Coronary artery (tissue), 2 donors: ENCODE measurements around the gene TLR5.

ENCODE experiments used
- DNase-seq: peaks from one replicate; pipeline ENCODE4 v3.0.0-alpha.2; 2017; ENCODE audit warnings: low spot score
- H3K27ac ChIP-seq, 2 donors: fragments of 200-600 bp; sonication (generic); one replicate each; pipeline ENCODE4 v1.5.1; 2016 to 2019
- H3K4me3 ChIP-seq: fragments of 200-600 bp; sonication (generic); 2 replicates; pipeline ENCODE4 v1.5.1; 2016; ENCODE audit warnings: mild to moderate bottlenecking, moderate library complexity
- TF ChIP-seq, protein P1 (sequence below): fragments of 200-600 bp; sonication (generic); IDR thresholded peaks from one replicate; pipeline ENCODE4 v1.5.1; 2019; ENCODE audit warnings: antibody characterized with exemption

Gene TLR5

GRCh38 chr1:223091896-223092295, 51.2 kb downstream of the TLR5 start:
- no peak overlapping the region for H3K27ac ChIP-seq

DNA sequence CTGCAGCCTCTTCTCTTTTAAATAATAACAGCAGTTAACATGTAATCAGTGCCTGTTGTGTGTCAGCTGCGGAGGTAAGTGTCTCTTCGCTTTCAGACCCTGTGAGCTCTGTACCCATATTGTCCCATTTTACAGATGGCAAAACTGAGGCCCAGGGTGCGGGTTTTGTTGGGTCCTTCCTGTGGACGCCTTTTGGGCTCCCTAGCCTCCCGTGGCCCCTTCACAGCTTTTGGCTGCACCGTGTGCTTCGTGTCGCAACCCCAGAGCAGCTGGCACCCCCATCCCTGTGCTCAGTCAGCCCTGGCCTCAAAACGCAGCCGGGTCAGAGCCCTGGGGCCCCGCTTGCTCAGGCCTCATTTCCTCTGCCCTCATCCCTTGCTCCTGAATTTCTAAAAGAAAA, 53.8 kb downstream of the TLR5 start:
- DNase-seq = no peak
- no peak overlapping the region for H3K4me3 ChIP-seq
- TF ChIP-seq, protein P1, sequence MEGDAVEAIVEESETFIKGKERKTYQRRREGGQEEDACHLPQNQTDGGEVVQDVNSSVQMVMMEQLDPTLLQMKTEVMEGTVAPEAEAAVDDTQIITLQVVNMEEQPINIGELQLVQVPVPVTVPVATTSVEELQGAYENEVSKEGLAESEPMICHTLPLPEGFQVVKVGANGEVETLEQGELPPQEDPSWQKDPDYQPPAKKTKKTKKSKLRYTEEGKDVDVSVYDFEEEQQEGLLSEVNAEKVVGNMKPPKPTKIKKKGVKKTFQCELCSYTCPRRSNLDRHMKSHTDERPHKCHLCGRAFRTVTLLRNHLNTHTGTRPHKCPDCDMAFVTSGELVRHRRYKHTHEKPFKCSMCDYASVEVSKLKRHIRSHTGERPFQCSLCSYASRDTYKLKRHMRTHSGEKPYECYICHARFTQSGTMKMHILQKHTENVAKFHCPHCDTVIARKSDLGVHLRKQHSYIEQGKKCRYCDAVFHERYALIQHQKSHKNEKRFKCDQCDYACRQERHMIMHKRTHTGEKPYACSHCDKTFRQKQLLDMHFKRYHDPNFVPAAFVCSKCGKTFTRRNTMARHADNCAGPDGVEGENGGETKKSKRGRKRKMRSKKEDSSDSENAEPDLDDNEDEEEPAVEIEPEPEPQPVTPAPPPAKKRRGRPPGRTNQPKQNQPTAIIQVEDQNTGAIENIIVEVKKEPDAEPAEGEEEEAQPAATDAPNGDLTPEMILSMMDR = no peak
- H3K27ac ChIP-seq = no peak overlapping the region

More at GRCh38 chr1:223091896-223092295, 51.2 kb downstream of the TLR5 start:
- no peak for DNase-seq
- H3K4me3 ChIP-seq = no peak overlapping the region
- TF ChIP-seq, protein P1 = no peak

GRCh38 chr1:223088713-223089240, 54.3 kb downstream of the TLR5 start:
- no peak overlapping the region for H3K27ac ChIP-seq
- DNase-seq = no peak

GRCh38 chr1:223087291-223088255, 55.5 kb downstream of the TLR5 start:
- DNase-seq = no peak

More at GRCh38 chr1:223088713-223089240, 54.3 kb downstream of the TLR5 start:
- TF ChIP-seq, protein P1 = no peak
- H3K4me3 ChIP-seq = no peak overlapping the region

DNA sequence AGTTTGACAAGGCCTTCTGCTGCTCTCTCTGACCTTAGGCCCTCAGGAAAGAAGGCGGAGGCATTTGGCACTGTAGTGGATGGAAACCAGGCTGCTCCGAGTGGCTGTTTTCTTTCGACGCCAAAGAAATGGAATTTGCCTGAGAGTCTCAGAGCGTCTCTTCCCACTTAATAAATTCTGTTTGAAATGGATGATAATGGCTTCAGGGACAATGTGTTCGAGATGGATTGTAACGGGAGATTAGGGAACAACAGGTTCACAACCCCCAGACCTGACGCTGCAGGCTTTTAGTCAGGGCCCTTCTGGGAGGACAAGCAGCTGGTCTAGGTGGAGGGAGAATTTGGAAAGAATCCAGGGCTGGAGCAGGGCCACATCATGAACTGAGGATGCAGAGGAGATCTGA, 58.6 kb downstream of the TLR5 start:
- H3K4me3 ChIP-seq = no peak overlapping the region
- no peak overlapping the region for H3K27ac ChIP-seq
- TF ChIP-seq, protein P1 = no peak
- no peak for DNase-seq

More at GRCh38 chr1:223087291-223088255, 55.5 kb downstream of the TLR5 start:
- TF ChIP-seq, protein P1 = no peak
- Histone ChIP-seq H3K4me3 (no peak overlapping the region), H3K27ac (no peak overlapping the region)

DNA sequence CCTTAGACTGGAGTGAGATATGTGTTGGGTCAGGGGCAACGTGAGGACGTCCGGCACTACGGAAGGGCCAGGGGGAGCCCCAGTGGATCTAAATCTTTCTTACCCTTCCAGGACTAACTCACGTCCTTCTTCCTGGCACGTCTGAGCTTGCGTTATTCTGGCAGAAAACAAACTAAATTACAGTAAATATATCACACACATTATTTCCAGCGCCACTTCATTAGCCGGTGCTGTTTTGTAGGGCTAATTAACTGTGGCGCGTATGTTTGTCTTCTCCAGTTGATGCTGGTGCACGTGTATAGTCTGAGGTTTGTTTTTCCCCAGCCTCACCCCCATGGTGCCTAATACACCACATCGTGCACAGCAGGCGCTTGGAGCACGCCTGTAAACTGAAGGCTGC, 59.2 kb downstream of the TLR5 start:
- no peak for DNase-seq
- TF ChIP-seq, protein P1 = no peak
- H3K27ac ChIP-seq = no peak overlapping the region

DNA sequence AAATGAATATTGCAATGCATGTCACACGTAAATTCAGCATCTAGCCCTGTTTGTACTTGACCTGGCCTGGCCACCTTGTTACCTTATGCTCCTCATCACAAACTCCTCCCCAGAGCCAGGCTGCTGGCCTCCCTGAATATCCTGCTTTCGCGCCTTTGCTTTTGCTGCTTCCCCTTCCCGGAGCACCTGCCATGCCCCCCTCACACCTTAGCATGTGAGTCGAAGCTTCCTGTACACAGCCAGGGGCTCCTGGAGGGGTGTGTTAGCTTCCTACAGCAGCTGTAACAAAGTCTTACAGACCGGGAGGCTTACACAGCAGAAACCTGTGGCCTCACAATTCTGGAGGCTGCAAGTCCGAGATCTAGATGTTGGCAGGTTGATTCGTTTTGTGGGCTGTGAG, 60.1 kb downstream of the TLR5 start:
- Histone ChIP-seq H3K4me3 (no peak overlapping the region), H3K27ac (no peak overlapping the region)
- TF ChIP-seq, protein P1 = no peak
- no peak for DNase-seq

More for the DNA sequence above, 59.2 kb downstream of the TLR5 start:
- H3K4me3 ChIP-seq = no peak overlapping the region
